A549 (cell line): ENCODE data around the gene CNTN5. TPM values are rescaled to one million over a fixed set of nuclear protein-coding genes. Genes with fewer than 3 reads are reported as not detected.

ENCODE experiments used
- ATAC-seq, 2 experiments: fragments of 200-7000 bp in 1 of 2; fragments of >200 bp in 1 of 2; cut with Nextera tagmentation in 1 of 2; cut with Tn5 transposase in 1 of 2; 3 replicates each; pipeline versions ENCODE4 v1.8.0 to v1.9.1; 2018 to 2020; ENCODE audit warnings: mild to moderate bottlenecking in 1 of 2, moderate library complexity in 1 of 2
- CTCF ChIA-PET: fragments of 300-600 bp; sonication (Branson Sonifier 250); formaldehyde crosslinking; extraction: SDS; loops from one replicate; lab custom pipeline; 2021; ENCODE audit warnings: antibody characterized with exemption, inconsistent platforms; lab: Yijun Ruan, JAX
- POLR2A ChIA-PET: fragments of 350-600 bp; formaldehyde crosslinking; extraction: SDS; loops from one replicate; lab custom pipeline; 2021; ENCODE audit warnings: antibody characterized with exemption, inconsistent platforms; lab: Yijun Ruan, JAX
- DNase-seq, 2 experiments: peaks; one replicate each; pipeline versions ENCODE4 v3.0.0 to v3.0.0-alpha.2; 2011 to 2016; ENCODE audit warnings: low read depth in 1 of 2, low spot score in 1 of 2
- FAIRE-seq: peaks from 2 replicates; lab custom pipeline; 2011; peaks lifted over from hg19 to GRCh38; lab: Jason Lieb, UNC
- H3K27ac ChIP-seq, 2 experiments: fragments of >200 bp; sonication (Bioruptor Twin); formaldehyde crosslinking; 3 replicates each; pipeline ENCODE4 v1.5.1; 2016 to 2017
- H3K4me1 ChIP-seq: fragments of >200 bp; sonication (Bioruptor Twin); formaldehyde crosslinking; 3 replicates; pipeline ENCODE4 v1.6.1; 2016
- H3K4me2 ChIP-seq: fragments of >200 bp; sonication (Bioruptor Twin); formaldehyde crosslinking; 3 replicates; pipeline ENCODE4 v1.6.1; 2016
- H3K4me3 ChIP-seq: fragments of >200 bp; sonication (Bioruptor Twin); formaldehyde crosslinking; 3 replicates; pipeline ENCODE4 v1.5.1; 2016
- H3K9me3 ChIP-seq: fragments of >200 bp; sonication (Bioruptor Twin); formaldehyde crosslinking; 3 replicates; pipeline ENCODE4 v1.6.1; 2016
- BCL3 ChIP-seq: fragments of >200 bp; sonication (Bioruptor Twin); formaldehyde crosslinking; IDR thresholded peaks from 3 replicates; pipeline ENCODE4 v1.6.1; 2016
- BHLHE40 ChIP-seq: IDR thresholded peaks from 2 replicates; pipeline ENCODE4 v1.6.1; 2012; ENCODE audit warnings: low read depth, low read length, inconsistent platforms
- CBX2 ChIP-seq: fragments of 200-600 bp; sonication (generic); IDR thresholded peaks from 2 replicates; pipeline ENCODE4 v1.6.1; 2016; ENCODE audit warnings: low read depth, mild to moderate bottlenecking, borderline replicate concordance
- CHD4 ChIP-seq: fragments of 200-600 bp; sonication (generic); IDR thresholded peaks from 2 replicates; pipeline ENCODE4 v1.6.1; 2016; ENCODE audit warnings: antibody characterized with exemption, mild to moderate bottlenecking, borderline replicate concordance
- CTCF ChIP-seq: fragments of >200 bp; sonication (Bioruptor Twin); formaldehyde crosslinking; IDR thresholded peaks from 3 replicates; pipeline ENCODE4 v1.5.1; 2016
- EHF ChIP-seq: fragments of 250-450 bp; sonication (Bioruptor Pico); IDR thresholded peaks from 2 replicates; pipeline ENCODE4 v1.5.0; 2020; ENCODE audit warnings: mild to moderate bottlenecking
- FOSB ChIP-seq: fragments of 250-450 bp; sonication (Bioruptor Pico); IDR thresholded peaks from 2 replicates; pipeline ENCODE4 v1.5.0; 2020; ENCODE audit warnings: mild to moderate bottlenecking, moderate library complexity
- FOSL2 ChIP-seq, 2 experiments: fragments of 450-650 bp in 1 of 2; fragments of >200 bp in 1 of 2; sonication (Bioruptor Twin) in 1 of 2; formaldehyde crosslinking; IDR thresholded peaks; 2 replicates each; pipeline versions ENCODE4 v1.5.0 to v1.6.1; 2016 to 2020; ENCODE audit warnings: mild to moderate bottlenecking in 1 of 2, moderate library complexity in 1 of 2
- HOXB5 ChIP-seq: fragments of 250-450 bp; sonication (Bioruptor Pico); IDR thresholded peaks from 2 replicates; pipeline ENCODE4 v1.5.0; 2020; ENCODE audit warnings: mild to moderate bottlenecking, moderate library complexity
- JUN ChIP-seq, 2 experiments: fragments of >200 bp; sonication (Bioruptor Twin); formaldehyde crosslinking; IDR thresholded peaks; 2 replicates in 1 of 2; 3 replicates in 1 of 2; pipeline ENCODE4 v1.6.1; 2016 to 2017
- JUNB ChIP-seq: fragments of >200 bp; sonication (Bioruptor Twin); formaldehyde crosslinking; IDR thresholded peaks from 2 replicates; pipeline ENCODE4 v1.6.1; 2016
- KDM5A ChIP-seq: fragments of 200-600 bp; sonication (generic); IDR thresholded peaks from 2 replicates; pipeline ENCODE4 v1.6.1; 2016; ENCODE audit warnings: antibody characterized with exemption, mild to moderate bottlenecking
- MAFK ChIP-seq: fragments of 450-650 bp; IDR thresholded peaks from 2 replicates; pipeline ENCODE4 v1.6.1; 2014; ENCODE audit not compliant: partially characterized antibody
- MYC ChIP-seq: IDR thresholded peaks from 2 replicates; pipeline ENCODE4 v1.6.1; 2012; ENCODE audit warnings: mild to moderate bottlenecking, inconsistent platforms, low read length, improper control_type of control experiment, borderline replicate concordance
- NFE2L2 ChIP-seq: fragments of 150-350 bp; conservative IDR thresholded peaks from 2 replicates; pipeline ENCODE4 v1.6.1; 2014; ENCODE audit warnings: low read length
- PBX3 ChIP-seq: IDR thresholded peaks from 2 replicates; pipeline ENCODE4 v1.6.1; 2012
- POLR2A ChIP-seq: IDR thresholded peaks from 2 replicates; pipeline ENCODE4 v1.6.1; 2012; ENCODE audit warnings: mild to moderate bottlenecking, low read length
- POLR2AphosphoS2 ChIP-seq: conservative IDR thresholded peaks from 2 replicates; pipeline ENCODE4 v1.6.1; 2012; ENCODE audit warnings: low read length, improper control_type of control experiment, inconsistent platforms
- RAD21 ChIP-seq, 2 experiments: fragments of >200 bp in 1 of 2; sonication (Bioruptor Twin) in 1 of 2; formaldehyde crosslinking in 1 of 2; IDR thresholded peaks in 1 of 2; conservative IDR thresholded peaks in 1 of 2; 2 replicates in 1 of 2; 3 replicates in 1 of 2; pipeline ENCODE4 v1.6.1; 2012 to 2018; ENCODE audit warnings: inconsistent platforms in 1 of 2
- RARB ChIP-seq: fragments of 250-450 bp; sonication (Bioruptor Pico); IDR thresholded peaks from 2 replicates; pipeline ENCODE4 v1.8.0; 2021; ENCODE audit warnings: mild to moderate bottlenecking, moderate library complexity
- RCOR1 ChIP-seq: fragments of 150-350 bp; IDR thresholded peaks from 2 replicates; pipeline ENCODE4 v1.6.1; 2014; ENCODE audit warnings: antibody characterized with exemption, low read length, low read depth
- REST ChIP-seq: fragments of 200-600 bp; sonication (generic); IDR thresholded peaks from 2 replicates; pipeline ENCODE4 v1.6.1; 2016; ENCODE audit warnings: antibody characterized with exemption, mild to moderate bottlenecking, moderate library complexity
- RFX5 ChIP-seq: fragments of 450-650 bp; IDR thresholded peaks from 2 replicates; pipeline ENCODE4 v1.7.1; 2014; ENCODE audit warnings: antibody characterized with exemption, mild to moderate bottlenecking, moderate library complexity
- SMC3 ChIP-seq: fragments of >200 bp; sonication (Bioruptor Twin); formaldehyde crosslinking; IDR thresholded peaks from 3 replicates; pipeline ENCODE4 v1.6.1; 2018; ENCODE audit warnings: inconsistent platforms
- SREBF2 ChIP-seq: fragments of 450-650 bp; IDR thresholded peaks from 2 replicates; pipeline ENCODE4 v1.6.1; 2014; ENCODE audit warnings: mild to moderate bottlenecking, moderate library complexity
- TFCP2L1 ChIP-seq: fragments of 250-450 bp; sonication (Bioruptor Pico); IDR thresholded peaks from 2 replicates; pipeline ENCODE4 v1.5.0; 2021; ENCODE audit warnings: mild to moderate bottlenecking
- TP53 ChIP-seq: fragments of 250-450 bp; sonication (Bioruptor Pico); IDR thresholded peaks from 2 replicates; pipeline ENCODE4 v1.5.0; 2021; ENCODE audit warnings: mild to moderate bottlenecking, moderate library complexity
- ZNF302 ChIP-seq: fragments of 250-450 bp; sonication (Bioruptor Pico); IDR thresholded peaks from 2 replicates; pipeline ENCODE4 v1.9.0; 2021; ENCODE audit warnings: inconsistent platforms, mild to moderate bottlenecking, moderate library complexity
- WGBS: methylation state at CpG from one replicate; pipeline ENCODE4 v1.1.6; 2017; ENCODE audit errors: missing lambda C conversion rate; 5-methylcytosine and 5-hydroxymethylcytosine counted together
- polyA plus RNA-seq, 4 experiments: library from polyadenylated mRNA; depleted of rRNA in 3 of 4; stranded (reverse); fragments of >200 nt; fragmentation: RNase III in 1 of 4; extraction: RNeasy Plus Mini Kit Qiagen cat#74134 plus additional on column Dnase treatment in 1 of 4; gene quantifications; 2 replicates in 3 of 4; 3 replicates in 1 of 4; pipeline ENCODE4 v1.2.3, GENCODE V29; 2011 to 2017

CNTN5 gene
- polyA plus RNA-seq, 2 of the 4 experiments (the other 2 are of a cell fraction), result 0.08 TPM; not detected in 1

- 2% methylated on average over 4 of the region's 4 CpGs for WGBS
- H3K4me2 ChIP-seq, result no peak overlapping the region
- DNase-seq, result peak; percentile 3 to 32
- POLR2A ChIA-PET, result no interaction called here
- no peak overlapping the region for H3K4me3 ChIP-seq
- no peak overlapping the region for H3K27ac ChIP-seq
- no peaks in the 10 kb centered on the region for H3K4me1 ChIP-seq
- no peak for ATAC-seq
- TF ChIP-seq RAD21 (conservative IDR thresholded peaks at IDR 0.05 in 1 of 2, IDR thresholded peaks at IDR 0.05 in 1 of 2) (peak; percentile 76 to 88), SMC3 (peak; percentile 74), CTCF (peak; percentile 69), CHD4 (no peak)
- TF ChIP-seq, all 56 proteins: peak for 3
- CTCF ChIA-PET, result interaction anchor here (0.7 to 1.1 kb wide), 4 partner anchors 10 to 1737 kb away, joined by 3 to 4 read pairs (median 3); no protein-coding TSS in a partner anchor
- FAIRE-seq, result no peak
- H3K9me3 ChIP-seq, result no peaks in the 10 kb centered on the region
Observed at GRCh38 chr11:99739464-99740089, 718.8 kb downstream of the CNTN5 start.

GRCh38 chr11:99742501-99742900, 721.8 kb downstream of the CNTN5 start:
- no peak for TF ChIP-seq RARB (CRISPR knock-in tag)
- no peak for TF ChIP-seq HOXB5 (CRISPR knock-in tag)
- no peak for TF ChIP-seq MAFK
- TF ChIP-seq TP53 (CRISPR knock-in tag), result no peak
- no peak for TF ChIP-seq JUNB
- no peak for TF ChIP-seq RFX5
- TF ChIP-seq SREBF2, result no peak
- no peak for TF ChIP-seq CBX2
- TF ChIP-seq BHLHE40, result no peak
- TF ChIP-seq POLR2A, result no peak
- TF ChIP-seq JUN (IDR thresholded peaks at IDR 0.05), result no peak
- no peak for TF ChIP-seq FOSL2 (IDR thresholded peaks at IDR 0.05)
- TF ChIP-seq FOSL2 (CRISPR knock-in tag; IDR thresholded peaks at IDR 0.05), result no peak
- TF ChIP-seq BCL3, result no peak
- ATAC-seq, result no peak
- Histone ChIP-seq H3K27ac (no peak overlapping the region), H3K4me2 (no peak overlapping the region), H3K4me3 (no peak overlapping the region), H3K4me1 (no peaks in the 10 kb centered on the region), H3K9me3 (no peaks in the 10 kb centered on the region)
- no peak for FAIRE-seq
- POLR2A ChIA-PET, result no interaction called here
- 93% methylated on average over 2 of the region's 2 CpGs for WGBS
- DNase-seq, result no peak
- CTCF ChIA-PET, result no interaction called here

- ATAC-seq (no peak), DNase-seq (no peak), FAIRE-seq (no peak)
- ChIA-PET CTCF (no interaction called here), POLR2A (no interaction called here)
- no peak overlapping the region for H3K4me3 ChIP-seq
- no peak overlapping the region for H3K4me2 ChIP-seq
- WGBS, result 27% methylated on average over 2 of the region's 2 CpGs
- H3K9me3 ChIP-seq, result no peaks in the 10 kb centered on the region
- no peak overlapping the region for H3K27ac ChIP-seq
- no peaks in the 10 kb centered on the region for H3K4me1 ChIP-seq
- TF ChIP-seq SREBF2 (no peak), RCOR1 (no peak), FOSB (CRISPR knock-in tag) (no peak), KDM5A (no peak), POLR2AphosphoS2 (no peak), PBX3 (no peak), MYC (no peak), ZNF302 (no peak), BHLHE40 (no peak), POLR2A (no peak), TFCP2L1 (no peak), REST (no peak), FOSL2 (IDR thresholded peaks at IDR 0.05) (no peak), FOSL2 (CRISPR knock-in tag; IDR thresholded peaks at IDR 0.05) (no peak), NFE2L2 (no peak), EHF (CRISPR knock-in tag) (no peak)
Observed at GRCh38 chr11:99759787-99760186, 739.0 kb downstream of the CNTN5 start.
